Natural killer cell (primary cell): ENCODE measurements around the gene UTP4. TPM values are rescaled to one million over a fixed set of nuclear protein-coding genes. Genes with fewer than 3 reads are reported as not detected.

Experiments used
- ATAC-seq, 3 donors: fragments of 150-1000 bp in 2 of 3; fragments of 200-7000 bp in 1 of 3; cut with Tn5 transposase; 1 replicate in 1 of 3; 2 replicates in 2 of 3; pipeline ENCODE4 v1.10.0; 2021; ENCODE audit warnings: mild to moderate bottlenecking in 2 of 3, moderate library complexity in 2 of 3
- DNase-seq, 2 donors: peaks; one replicate each; pipeline versions ENCODE4 v3.0.0 to v3.0.0-alpha.2; 2013 to 2021; ENCODE audit warnings: mixed read lengths in 1 of 2
- H3K27ac ChIP-seq: one replicate; pipeline ENCODE4 v1.5.1; 2013; ENCODE audit warnings: mild to moderate bottlenecking, low read length
- H3K27me3 ChIP-seq: one replicate; pipeline ENCODE4 v1.6.1; 2013; ENCODE audit warnings: low read length; ENCODE audit not compliant: control insufficient read depth, insufficient read depth
- H3K36me3 ChIP-seq: one replicate; pipeline ENCODE4 v1.6.1; 2013; ENCODE audit warnings: low read length; ENCODE audit not compliant: control insufficient read depth, insufficient read depth
- H3K4me1 ChIP-seq: one replicate; pipeline ENCODE4 v1.6.1; 2013; ENCODE audit warnings: low read length; ENCODE audit not compliant: control insufficient read depth, insufficient read depth
- H3K4me3 ChIP-seq: one replicate; pipeline ENCODE4 v1.5.1; 2013; ENCODE audit warnings: low read length
- H3K9me3 ChIP-seq: one replicate; pipeline ENCODE4 v1.6.1; 2013; ENCODE audit warnings: low read length; ENCODE audit not compliant: control insufficient read depth, insufficient read depth
- H3K27ac Mint-ChIP-seq, 2 donors: one replicate each; pipeline ENCODE4 v1.8.0; 2022; ENCODE audit warnings: mild to moderate bottlenecking in 2 of 2, mixed read lengths in 2 of 2, moderate library complexity in 1 of 2
- H3K27me3 Mint-ChIP-seq, 2 donors: one replicate each; pipeline ENCODE4 v1.8.0; 2022; ENCODE audit warnings: low read depth in 2 of 2, mixed read lengths in 2 of 2
- H3K36me3 Mint-ChIP-seq: one replicate; pipeline ENCODE4 v1.8.0; 2022; ENCODE audit warnings: mixed read lengths
- H3K4me1 Mint-ChIP-seq, 2 donors: one replicate each; pipeline ENCODE4 v1.8.0; 2022; ENCODE audit warnings: mixed read lengths in 2 of 2
- H3K4me3 Mint-ChIP-seq: one replicate; pipeline ENCODE4 v1.8.0; 2022; ENCODE audit warnings: mild to moderate bottlenecking, moderate library complexity, mixed read lengths
- H3K9me3 Mint-ChIP-seq, 2 donors: one replicate each; pipeline ENCODE4 v1.8.0; 2022; ENCODE audit warnings: mixed read lengths in 2 of 2
- CTCF ChIP-seq: fragments of 200-600 bp; IDR thresholded peaks from one replicate; pipeline ENCODE4 v1.8.0; 2022; ENCODE audit warnings: antibody characterized with exemption
- WGBS: methylation state at CpG from one replicate; pipeline ENCODE4 v1.1.7; 2013; ENCODE audit warnings: missing lambda C conversion rate; ENCODE audit not compliant: insufficient coverage; 5-methylcytosine and 5-hydroxymethylcytosine counted together
- intact Hi-C: fragments of 100-400 bp; cut with micrococcal nuclease; formaldehyde crosslinking; loops from one replicate; pipeline ENCODE4 v1.14.2; 2022
- total RNA-seq, 4 donors: library from RNA; stranded (reverse); fragments of 120-200 nt in 1 of 4; gene quantifications; one replicate each; pipeline versions ENCODE4 v1.2.3 to v1.2.4, GENCODE V29; 2013 to 2022

UTP4 gene
- total RNA-seq, 3 donors from 2014 or later (not counting 1 experiment from before 2014, with no cell fraction given): 23.2 to 42.6 (median 36.3) TPM

GRCh38 chr16:69109486-69110270, 22.8 kb upstream of the UTP4 start:
- H3K4me1 Mint-ChIP-seq: peaks cover 10 to 20% of the 10 kb centered on the region in 2 donors
- H3K4me3 Mint-ChIP-seq: no peak overlapping the region
- Histone ChIP-seq H3K9me3 (no peaks in the 10 kb centered on the region), H3K27me3 (peaks cover 23% of the 10 kb centered on the region), H3K36me3 (peaks cover 3% of the 10 kb centered on the region), H3K4me3 (no peak overlapping the region), H3K27ac (no peak overlapping the region), H3K4me1 (peaks cover 24% of the 10 kb centered on the region)
- intact Hi-C loops: no loop called here
- TF ChIP-seq CTCF: no peak
- no peak overlapping the region for H3K27ac Mint-ChIP-seq
- H3K27me3 Mint-ChIP-seq: peaks cover 13 to 19% of the 10 kb centered on the region in 2 donors
- no peaks in the 10 kb centered on the region for H3K36me3 Mint-ChIP-seq
- WGBS: 97% methylated on average over 45 of the region's 48 CpGs
- ATAC-seq: no peak
- DNase-seq: no peak
- no peaks in the 10 kb centered on the region for H3K9me3 Mint-ChIP-seq

GRCh38 chr16:69110406-69110805, 22.0 kb upstream of the UTP4 start:
- WGBS: 97% methylated on average over 7 of the region's 7 CpGs
- no peaks in the 10 kb centered on the region for H3K9me3 ChIP-seq
- intact Hi-C loops: no loop called here
- H3K27ac ChIP-seq: no peak overlapping the region
- Mint-ChIP-seq H3K4me3 (no peak overlapping the region), H3K27me3 (peaks cover 10 to 14% of the 10 kb centered on the region in 2 donors), H3K27ac (no peak overlapping the region), H3K36me3 (no peaks in the 10 kb centered on the region), H3K9me3 (no peaks in the 10 kb centered on the region), H3K4me1 (peaks cover 8 to 21% of the 10 kb centered on the region in 2 donors)
- no peak for TF ChIP-seq CTCF
- DNase-seq (no peak), ATAC-seq (no peak)
- peaks cover 10% of the 10 kb centered on the region for H3K36me3 ChIP-seq
- H3K4me3 ChIP-seq: no peak overlapping the region
- peaks cover 19% of the 10 kb centered on the region for H3K4me1 ChIP-seq
- peaks cover 18% of the 10 kb centered on the region for H3K27me3 ChIP-seq

GRCh38 chr16:69111216-69111875, 21.1 kb upstream of the UTP4 start:
- peaks cover 17% of the 10 kb centered on the region for H3K36me3 ChIP-seq
- no peak for TF ChIP-seq CTCF
- 85% methylated on average over 6 of the region's 6 CpGs for WGBS
- intact Hi-C loops: no loop called here
- Mint-ChIP-seq H3K36me3 (no peaks in the 10 kb centered on the region), H3K9me3 (no peaks in the 10 kb centered on the region), H3K4me1 (peaks cover 5 to 17% of the 10 kb centered on the region in 2 donors), H3K27me3 (peaks cover 7 to 10% of the 10 kb centered on the region in 2 donors), H3K27ac (no peak overlapping the region), H3K4me3 (no peak overlapping the region)
- H3K4me3 ChIP-seq: no peak overlapping the region
- peaks cover 13% of the 10 kb centered on the region for H3K27me3 ChIP-seq
- H3K4me1 ChIP-seq: peaks cover 14% of the 10 kb centered on the region
- ATAC-seq (no peak), DNase-seq (no peak)
- no peak overlapping the region for H3K27ac ChIP-seq
- H3K9me3 ChIP-seq: no peaks in the 10 kb centered on the region
